ENCODE measurements around the gene FER. TPM values are rescaled to one million over a fixed set of nuclear protein-coding genes. Genes with fewer than 3 reads are reported as not detected.

Gene FER
- total and polyA plus RNA-seq, 3 donors from 2014 or later: 17.5 to 40.4 (median 39.8) TPM

DNA sequence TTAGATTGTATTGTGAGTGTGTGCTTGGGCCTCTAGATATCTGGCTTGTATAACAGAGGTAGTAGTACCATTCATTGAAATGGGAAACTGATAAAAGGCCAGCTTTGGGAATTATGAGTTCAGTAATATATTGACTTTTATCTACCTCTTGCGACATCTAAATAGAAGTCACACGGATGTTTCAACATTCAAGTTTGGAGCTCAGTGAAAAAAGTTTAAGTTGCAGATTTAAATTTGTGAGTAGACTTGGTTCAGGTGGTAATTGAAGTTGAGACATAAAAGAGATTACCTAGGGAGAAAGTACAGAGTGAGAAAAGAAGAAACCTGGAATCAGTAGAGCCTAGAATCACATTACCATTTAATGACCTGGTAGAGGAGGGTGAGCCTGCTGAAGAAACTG is 189.5 kb downstream of the FER start:
- intact Hi-C loops (cut with DNase I; ENCODE audit: low total_unique reads): no loop called here
- Histone ChIP-seq H3K27ac (no peak overlapping the region), H3K36me3 (ENCODE audit: low read depth, missing control alignments) (no peaks in the 10 kb centered on the region), H3K9me3 (no peaks in the 10 kb centered on the region), H3K4me3 (no peak overlapping the region), H3K4me1 (peaks cover 6% of the 10 kb centered on the region), H3K27me3 (no peaks in the 10 kb centered on the region)
- no peak for DNase-seq
- 94% methylated on average over 2 of the region's 2 CpGs for WGBS, 2 donors
- no peak for TF ChIP-seq POLR2A (IDR thresholded peaks at IDR 0.05)
- TF ChIP-seq, protein P1, sequence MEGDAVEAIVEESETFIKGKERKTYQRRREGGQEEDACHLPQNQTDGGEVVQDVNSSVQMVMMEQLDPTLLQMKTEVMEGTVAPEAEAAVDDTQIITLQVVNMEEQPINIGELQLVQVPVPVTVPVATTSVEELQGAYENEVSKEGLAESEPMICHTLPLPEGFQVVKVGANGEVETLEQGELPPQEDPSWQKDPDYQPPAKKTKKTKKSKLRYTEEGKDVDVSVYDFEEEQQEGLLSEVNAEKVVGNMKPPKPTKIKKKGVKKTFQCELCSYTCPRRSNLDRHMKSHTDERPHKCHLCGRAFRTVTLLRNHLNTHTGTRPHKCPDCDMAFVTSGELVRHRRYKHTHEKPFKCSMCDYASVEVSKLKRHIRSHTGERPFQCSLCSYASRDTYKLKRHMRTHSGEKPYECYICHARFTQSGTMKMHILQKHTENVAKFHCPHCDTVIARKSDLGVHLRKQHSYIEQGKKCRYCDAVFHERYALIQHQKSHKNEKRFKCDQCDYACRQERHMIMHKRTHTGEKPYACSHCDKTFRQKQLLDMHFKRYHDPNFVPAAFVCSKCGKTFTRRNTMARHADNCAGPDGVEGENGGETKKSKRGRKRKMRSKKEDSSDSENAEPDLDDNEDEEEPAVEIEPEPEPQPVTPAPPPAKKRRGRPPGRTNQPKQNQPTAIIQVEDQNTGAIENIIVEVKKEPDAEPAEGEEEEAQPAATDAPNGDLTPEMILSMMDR (IDR thresholded peaks at IDR 0.05): no peak

DNA sequence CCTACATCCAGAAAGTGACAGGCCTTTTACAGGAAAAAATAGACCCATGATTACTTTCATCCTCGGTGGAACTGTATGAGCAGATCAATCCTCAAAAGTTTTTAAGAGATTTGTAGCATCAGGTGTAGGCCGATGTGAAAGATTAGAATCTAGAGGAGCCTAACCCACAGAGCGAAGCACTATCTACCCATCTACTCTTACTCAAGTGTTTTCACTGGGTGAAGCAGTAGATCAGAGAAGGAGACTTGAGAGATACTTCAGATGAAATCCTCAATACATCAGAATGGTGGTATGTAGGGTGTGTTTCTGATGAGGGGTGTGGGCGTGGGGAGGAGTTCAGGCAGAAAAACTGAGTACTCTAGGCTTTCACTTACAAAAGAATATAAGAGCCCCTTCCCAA is 192.8 kb downstream of the FER start:
- Histone ChIP-seq H3K9me3 (no peaks in the 10 kb centered on the region), H3K4me3 (no peak overlapping the region), H3K4me1 (peaks cover 5% of the 10 kb centered on the region), H3K27me3 (no peaks in the 10 kb centered on the region), H3K27ac (peak overlapping the region in 1 of 2 donors; percentile 56), H3K36me3 (ENCODE audit: low read depth, missing control alignments) (no peaks in the 10 kb centered on the region)
- DNase-seq: no peak
- intact Hi-C loops (cut with DNase I; ENCODE audit: low total_unique reads): no loop called here
- 87 to 93% methylated on average over 4 of the region's 4 CpGs for WGBS, 2 donors
- no peak for TF ChIP-seq POLR2A (IDR thresholded peaks at IDR 0.05)
- TF ChIP-seq, protein P1 (IDR thresholded peaks at IDR 0.05): no peak

DNA sequence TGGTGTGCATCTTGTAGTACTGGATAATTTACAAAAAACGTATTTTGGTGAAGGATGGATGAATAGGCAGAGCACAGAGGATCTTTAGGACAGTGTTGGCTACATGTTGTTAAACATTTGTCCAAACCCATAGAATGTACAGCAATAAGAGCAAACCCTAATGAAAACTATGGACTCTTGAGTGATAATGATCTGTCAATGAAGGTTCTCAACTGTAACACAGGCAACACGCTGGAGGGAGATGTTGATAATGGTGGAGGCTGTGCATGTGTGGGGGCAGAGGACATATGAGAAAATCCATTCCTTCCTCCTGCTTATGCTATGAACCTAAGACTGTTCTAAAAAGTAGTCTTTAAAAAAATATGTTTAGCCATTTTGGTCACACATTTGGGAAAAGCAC is 194.0 kb downstream of the FER start:
- DNase-seq: no peak
- Histone ChIP-seq H3K27ac (no peak overlapping the region), H3K36me3 (ENCODE audit: low read depth, missing control alignments) (no peaks in the 10 kb centered on the region), H3K4me3 (no peak overlapping the region), H3K9me3 (no peaks in the 10 kb centered on the region), H3K4me1 (peaks cover 5% of the 10 kb centered on the region), H3K27me3 (no peaks in the 10 kb centered on the region)
- TF ChIP-seq, protein P1 (IDR thresholded peaks at IDR 0.05): no peak
- no peak for TF ChIP-seq POLR2A (IDR thresholded peaks at IDR 0.05)
- intact Hi-C loops (cut with DNase I; ENCODE audit: low total_unique reads): no loop called here
- WGBS, 2 donors: 77 to 83% methylated on average over 2 of the region's 2 CpGs

DNA sequence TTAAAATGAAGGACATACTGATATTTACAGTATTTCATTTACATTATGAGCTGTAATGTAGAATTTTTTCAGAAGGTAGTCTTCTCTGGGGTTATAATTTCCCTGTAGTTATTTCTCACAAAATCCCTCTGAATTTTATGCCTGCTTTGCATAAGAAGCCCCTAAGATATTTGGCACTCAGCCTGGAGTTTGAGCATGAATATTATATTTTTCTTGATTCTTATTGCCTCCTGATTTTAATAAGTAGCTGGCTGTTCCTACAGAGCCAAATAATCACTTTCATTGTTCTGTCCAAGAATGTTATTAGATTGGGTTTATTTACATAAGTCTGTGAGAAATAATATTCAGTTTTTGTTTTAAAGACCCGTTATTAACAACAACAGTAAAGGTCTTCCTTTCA is 195.0 kb downstream of the FER start:
- Histone ChIP-seq H3K27me3 (no peaks in the 10 kb centered on the region), H3K27ac (peak overlapping the region; percentile 8 to 16), H3K36me3 (ENCODE audit: low read depth, missing control alignments) (no peaks in the 10 kb centered on the region), H3K9me3 (no peaks in the 10 kb centered on the region), H3K4me3 (no peak overlapping the region), H3K4me1 (peaks cover 5% of the 10 kb centered on the region)
- intact Hi-C loops (cut with DNase I; ENCODE audit: low total_unique reads): no loop called here
- no peak for DNase-seq
- 51 to 52% methylated on average over 1 of the region's 1 CpG for WGBS, 2 donors
- TF ChIP-seq, protein P1 (IDR thresholded peaks at IDR 0.05): no peak
- TF ChIP-seq POLR2A (IDR thresholded peaks at IDR 0.05): no peak

DNA sequence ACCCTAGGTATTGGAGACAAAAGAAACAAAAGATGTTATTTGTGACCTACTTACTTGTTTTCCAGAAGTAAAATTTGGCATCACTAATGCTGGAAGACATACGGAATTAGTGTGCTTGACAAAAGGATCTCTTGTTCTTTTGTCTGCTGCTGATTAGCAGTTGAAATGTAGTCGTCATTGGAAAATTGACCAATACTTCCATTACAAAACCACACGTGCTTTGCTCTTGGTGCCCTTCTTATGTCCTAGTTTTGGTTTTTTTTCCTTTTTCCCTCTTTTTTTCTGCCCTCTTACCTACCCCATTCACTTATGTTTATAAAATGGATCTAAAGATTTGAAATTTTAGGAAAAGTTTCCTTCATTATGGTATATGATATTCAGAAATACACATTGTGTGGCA is 197.4 kb downstream of the FER start:
- TF ChIP-seq, protein P1 (IDR thresholded peaks at IDR 0.05): no peak
- no peak for TF ChIP-seq POLR2A (IDR thresholded peaks at IDR 0.05)
- WGBS, 2 donors: 49 to 55% methylated on average over 3 of the region's 3 CpGs
- H3K36me3 ChIP-seq (ENCODE audit: low read depth, missing control alignments): no peaks in the 10 kb centered on the region

More for the DNA sequence above, 197.4 kb downstream of the FER start:
- Histone ChIP-seq H3K9me3 (no peaks in the 10 kb centered on the region), H3K4me1 (peaks cover 5% of the 10 kb centered on the region), H3K4me3 (no peak overlapping the region), H3K27ac (peak overlapping the region in 1 of 2 donors; percentile 5), H3K27me3 (no peaks in the 10 kb centered on the region)
- intact Hi-C loops (cut with DNase I; ENCODE audit: low total_unique reads): no loop called here
- DNase-seq: no peak
